Psoas muscle (tissue), 8 donors: Measurements from ENCODE around the gene DEPDC4. TPM values are rescaled to one million over a fixed set of nuclear protein-coding genes. Genes with fewer than 3 reads are reported as not detected.

Source experiments
- ATAC-seq, 4 donors: fragments of 200-7000 bp; cut with Tn5 transposase; one replicate each; pipeline ENCODE4 v1.9.1; 2020; ENCODE audit warnings: moderate library complexity in 3 of 4, mild to moderate bottlenecking in 2 of 4
- DNase-seq, 2 donors: peaks; one replicate each; pipeline ENCODE4 v3.0.0-alpha.2; 2020
- H3K27ac ChIP-seq: fragments of 200-600 bp; one replicate; pipeline ENCODE4 v1.8.0; 2022
- H3K27me3 ChIP-seq, 3 donors: fragments of 200-600 bp in 1 of 3; one replicate each; pipeline versions ENCODE4 v1.6.1 to v1.8.0; 2013 to 2022; ENCODE audit warnings: low read length in 2 of 3, mild to moderate bottlenecking in 2 of 3, moderate library complexity in 1 of 3; ENCODE audit not compliant: insufficient read depth in 3 of 3
- H3K36me3 ChIP-seq, 2 donors: fragments of 200-600 bp in 1 of 2; one replicate each; pipeline versions ENCODE4 v1.6.1 to v1.8.0; 2013 to 2022; ENCODE audit warnings: low read depth in 1 of 2, mild to moderate bottlenecking in 1 of 2, moderate library complexity in 1 of 2; ENCODE audit not compliant: insufficient read depth in 1 of 2
- H3K4me1 ChIP-seq: fragments of 200-600 bp; one replicate; pipeline ENCODE4 v1.8.0; 2022
- H3K4me3 ChIP-seq: fragments of 200-600 bp; one replicate; pipeline ENCODE4 v1.8.0; 2022; ENCODE audit warnings: mild to moderate bottlenecking
- H3K9me3 ChIP-seq: fragments of 200-600 bp; one replicate; pipeline ENCODE4 v1.8.0; 2022
- CTCF ChIP-seq: fragments of 200-600 bp; IDR thresholded peaks from one replicate; pipeline ENCODE4 v1.8.0; 2022; ENCODE audit warnings: antibody characterized with exemption
- WGBS, 3 donors: extraction: QIAGEN DNeasy Blood & Tissue Kit; methylation state at CpG; one replicate each; pipeline versions ENCODE4 v1.1.6 to v1.1.7; 2013; 5-methylcytosine and 5-hydroxymethylcytosine counted together
- intact Hi-C, 2 donors: fragments of 100-400 bp; cut with DNase I; formaldehyde crosslinking; loops; one replicate each; pipeline versions ENCODE4 v1.11.0 to v1.14.2; 2022
- polyA plus RNA-seq, 3 donors: library from polyadenylated mRNA; stranded (reverse); fragments of 200-250 nt; gene quantifications; one replicate each; pipeline ENCODE4 v1.2.3, GENCODE V29; 2013
- total RNA-seq, 4 donors: library from RNA; stranded (reverse); fragmentation: NEBNext Ultra II Directional in 2 of 4; extraction: Animal tissue kit (Norgen Biotek cat#: 25700) in 2 of 4; gene quantifications; one replicate each; pipeline versions ENCODE4 v1.2.1 to v1.2.4, GENCODE V29; 2021 to 2023
- donor health status: healthy with polysubstance abuse.
- donor health status: DM: no; HTN: no; CAD: no; lungs with moderate emphysema.
- donor health status: Bipolar disorder and iron deficiency.
- donor health status: healthy.
- donor health status: DM: yes; HTN: yes; CAD: no.
- donor health status: DM: no; HTN: no; CAD: no.
- donor health status: DM: no; HTN: no; CAD: no.
- donor health status: DM: yes; HTN: yes; CAD: no.

DEPDC4 gene
- total and polyA plus RNA-seq, 7 donors: 0.14 to 1.4 (median 0.47) TPM; not detected in 2

- no peak for TF ChIP-seq CTCF
- no peaks in the 10 kb centered on the region for H3K9me3 ChIP-seq
- intact Hi-C loops: no loop called here
- H3K36me3 ChIP-seq: no peaks in the 10 kb centered on the region
- ATAC-seq (no peak), DNase-seq (no peak)
- no peaks in the 10 kb centered on the region for H3K27me3 ChIP-seq
- no peak overlapping the region for H3K27ac ChIP-seq
- no peak overlapping the region for H3K4me3 ChIP-seq
- H3K4me1 ChIP-seq: peaks cover 14% of the 10 kb centered on the region
- WGBS, 3 donors: 57 to 68% (median 60%) methylated on average over 4 of the region's 4 CpGs
These were observed 6.9 kb upstream of the DEPDC4 start for GRCh38 chr12:100273782-100274181.

GRCh38 chr12:100268835-100269564 is 2.1 kb upstream of the DEPDC4 start:
- peak overlapping the region; percentile 96 for H3K4me3 ChIP-seq

GRCh38 chr12:100267603-100268281 is 863 bp upstream of the DEPDC4 start:
- ATAC-seq: peak in 3 of 4 donors; percentile 15 to 36 (median 26)
- intact Hi-C loops: loop anchor here (5.0 kb wide), 2 partner anchors 65 to 125 kb away; partner anchors contain the start of genes ACTR6 (in 1 of the 2) and BLTP3B (in 1 of the 2)

More at GRCh38 chr12:100268835-100269564, 2.1 kb upstream of the DEPDC4 start:
- ATAC-seq (no peak), DNase-seq (no peak)
- H3K9me3 ChIP-seq: no peaks in the 10 kb centered on the region
- H3K36me3 ChIP-seq: no peaks in the 10 kb centered on the region
- intact Hi-C loops: loop anchor here (5.0 kb wide), 2 partner anchors 67 to 127 kb away; partner anchors contain the start of genes ACTR6 (in 1 of the 2) and BLTP3B (in 1 of the 2)
- H3K27ac ChIP-seq: peak overlapping the region; percentile 4
- WGBS, 3 donors: 67 to 72% (median 68%) methylated on average over 5 of the region's 5 CpGs
- TF ChIP-seq CTCF: no peak
- H3K27me3 ChIP-seq: no peaks in the 10 kb centered on the region
- H3K4me1 ChIP-seq: peaks cover 22% of the 10 kb centered on the region

GRCh38 chr12:100266585-100266834 is 369 bp downstream of the DEPDC4 start:
- no peaks in the 10 kb centered on the region for H3K36me3 ChIP-seq
- ATAC-seq (peak; percentile 72 to 85 (median 84)), DNase-seq (peak in 1 of 2 donors; percentile 93)
- intact Hi-C loops: loop anchor here (5.0 kb wide), 2 partner anchors 64 to 124 kb away; partner anchors contain the start of genes ACTR6 (in 1 of the 2) and BLTP3B (in 1 of the 2)
- H3K27me3 ChIP-seq: no peaks in the 10 kb centered on the region
- WGBS, 3 donors: 2 to 3% (median 2%) methylated on average over 6 of the region's 6 CpGs
- H3K4me1 ChIP-seq: peaks cover 18% of the 10 kb centered on the region
- H3K9me3 ChIP-seq: no peaks in the 10 kb centered on the region
- peak overlapping the region; percentile 96 for H3K4me3 ChIP-seq
- H3K27ac ChIP-seq: peak overlapping the region; percentile 97
- no peak for TF ChIP-seq CTCF

More at GRCh38 chr12:100267603-100268281, 863 bp upstream of the DEPDC4 start:
- peak overlapping the region; percentile 96 for H3K4me3 ChIP-seq
- whole genome bisulfite sequencing, 3 donors: 1% methylated on average over 33 of the region's 33 CpGs
- H3K9me3 ChIP-seq: no peaks in the 10 kb centered on the region
- no peaks in the 10 kb centered on the region for H3K27me3 ChIP-seq
- peak overlapping the region; percentile 97 for H3K27ac ChIP-seq
- DNase-seq: no peak
- no peaks in the 10 kb centered on the region for H3K36me3 ChIP-seq
- H3K4me1 ChIP-seq: peaks cover 22% of the 10 kb centered on the region
- no peak for TF ChIP-seq CTCF
